Suprapubic skin (tissue), 3 donors: ENCODE results near the gene ETV2.

ENCODE experiments used
- CTCF ChIP-seq, 2 donors: fragments of 200-600 bp in 1 of 2; fragments of 450-650 bp in 1 of 2; sonication (generic) in 1 of 2; IDR thresholded peaks; one replicate each; pipeline ENCODE4 v1.5.1; 2016 to 2019; ENCODE audit warnings: antibody characterized with exemption in 2 of 2, mild to moderate bottlenecking in 1 of 2, moderate library complexity in 1 of 2
- POLR2A ChIP-seq, 2 donors: fragments of 450-650 bp; IDR thresholded peaks; one replicate each; pipeline ENCODE4 v1.6.1; 2017; ENCODE audit warnings: antibody characterized with exemption in 2 of 2, mild to moderate bottlenecking in 2 of 2, moderate library complexity in 2 of 2

- TF ChIP-seq CTCF (IDR thresholded peaks at IDR 0.05) (no peak), POLR2A (IDR thresholded peaks at IDR 0.05) (no peak)
Observed at GRCh38 chr19:35613574-35613973, 28.0 kb upstream of the ETV2 start.
